ENCODE data around the gene SMPDL3A.
A peak's percentile ranks its signal among the peaks of the same experiment; 100 is the strongest.

Gene SMPDL3A

GRCh38 chr6:122838060-122838780, 49.2 kb downstream of the SMPDL3A start:
- TF ChIP-seq, protein P1, sequence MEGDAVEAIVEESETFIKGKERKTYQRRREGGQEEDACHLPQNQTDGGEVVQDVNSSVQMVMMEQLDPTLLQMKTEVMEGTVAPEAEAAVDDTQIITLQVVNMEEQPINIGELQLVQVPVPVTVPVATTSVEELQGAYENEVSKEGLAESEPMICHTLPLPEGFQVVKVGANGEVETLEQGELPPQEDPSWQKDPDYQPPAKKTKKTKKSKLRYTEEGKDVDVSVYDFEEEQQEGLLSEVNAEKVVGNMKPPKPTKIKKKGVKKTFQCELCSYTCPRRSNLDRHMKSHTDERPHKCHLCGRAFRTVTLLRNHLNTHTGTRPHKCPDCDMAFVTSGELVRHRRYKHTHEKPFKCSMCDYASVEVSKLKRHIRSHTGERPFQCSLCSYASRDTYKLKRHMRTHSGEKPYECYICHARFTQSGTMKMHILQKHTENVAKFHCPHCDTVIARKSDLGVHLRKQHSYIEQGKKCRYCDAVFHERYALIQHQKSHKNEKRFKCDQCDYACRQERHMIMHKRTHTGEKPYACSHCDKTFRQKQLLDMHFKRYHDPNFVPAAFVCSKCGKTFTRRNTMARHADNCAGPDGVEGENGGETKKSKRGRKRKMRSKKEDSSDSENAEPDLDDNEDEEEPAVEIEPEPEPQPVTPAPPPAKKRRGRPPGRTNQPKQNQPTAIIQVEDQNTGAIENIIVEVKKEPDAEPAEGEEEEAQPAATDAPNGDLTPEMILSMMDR (IDR thresholded peaks at IDR 0.05; ENCODE audit: low read depth, low read length): peak; percentile 46; the same call in 1 of the 2 replicates

DNA sequence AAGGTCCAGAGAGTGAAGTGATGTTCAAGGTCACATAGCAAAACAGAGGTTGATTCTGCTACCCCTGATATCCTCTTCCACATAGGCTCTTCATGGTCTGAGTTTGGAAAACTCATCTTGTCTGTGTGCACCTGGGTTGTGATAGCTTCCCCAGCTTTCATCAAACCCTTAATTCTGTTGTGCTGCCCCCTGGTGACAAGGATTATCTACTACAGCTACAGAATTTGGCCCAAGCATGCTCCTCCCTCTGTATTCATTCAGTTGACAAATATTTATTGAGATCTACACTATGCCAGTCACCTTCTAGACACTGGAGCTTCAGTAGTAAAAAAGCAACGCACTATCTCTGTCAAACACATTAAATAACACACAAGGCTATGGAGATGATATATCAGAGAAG, 50.4 kb downstream of the SMPDL3A start:
- TF ChIP-seq, protein P1 (IDR thresholded peaks at IDR 0.05; ENCODE audit: low read depth, low read length): peak; percentile 45; the same call in 1 of the 2 replicates
- no peak overlapping the region for H3K4me3 ChIP-seq (ENCODE audit: low read depth, low read length)

More at GRCh38 chr6:122838060-122838780, 49.2 kb downstream of the SMPDL3A start:
- no peak overlapping the region for H3K4me3 ChIP-seq (ENCODE audit: low read depth, low read length)

DNA sequence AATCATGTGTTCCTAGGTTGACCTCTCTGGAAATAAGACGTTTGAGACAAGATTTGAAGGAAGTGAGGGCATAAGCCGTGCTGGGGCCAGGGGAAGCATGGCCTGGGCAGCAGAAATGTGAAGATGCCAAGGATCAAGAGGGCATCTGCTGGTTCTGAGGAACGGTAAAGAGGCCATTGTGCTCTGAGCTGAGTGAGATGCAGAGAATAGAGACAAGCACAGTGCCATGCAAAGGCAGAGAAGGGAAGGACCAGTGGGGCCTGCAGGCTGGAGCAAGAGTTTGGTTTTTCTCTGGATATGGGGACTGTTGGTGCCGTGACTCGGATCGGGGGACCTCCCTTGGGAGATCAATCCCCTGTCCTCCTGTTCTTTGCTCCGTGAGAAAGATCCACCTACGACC, 50.8 kb downstream of the SMPDL3A start:
- no peak overlapping the region for H3K4me3 ChIP-seq (ENCODE audit: low read depth, low read length)
- TF ChIP-seq, protein P1 (IDR thresholded peaks at IDR 0.05; ENCODE audit: low read depth, low read length): no peak

DNA sequence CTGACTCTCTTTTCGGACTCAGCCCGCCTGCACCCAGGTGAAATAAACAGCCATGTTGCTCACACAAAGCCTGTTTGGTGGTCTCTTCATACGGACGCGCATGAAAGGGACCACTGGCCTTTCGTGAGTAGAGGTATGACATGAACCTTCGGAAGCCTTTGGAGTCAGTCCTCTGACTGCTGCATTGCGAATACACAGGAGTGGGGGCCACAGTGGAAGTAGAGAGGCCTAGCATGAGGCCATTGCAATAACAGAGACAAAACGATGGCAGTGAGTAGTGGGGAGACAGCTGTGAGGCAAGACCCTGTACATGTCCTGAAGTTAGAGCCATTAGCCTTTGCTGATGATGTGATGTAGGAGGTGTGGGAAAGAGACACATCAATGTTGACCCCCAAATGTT, 56.4 kb downstream of the SMPDL3A start:
- no peak overlapping the region for H3K4me3 ChIP-seq (ENCODE audit: low read depth, low read length)
- TF ChIP-seq, protein P1 (IDR thresholded peaks at IDR 0.05; ENCODE audit: low read depth, low read length): no peak

GRCh38 chr6:122845916-122846612, 57.0 kb downstream of the SMPDL3A start:
- TF ChIP-seq, protein P1 (IDR thresholded peaks at IDR 0.05; ENCODE audit: low read depth, low read length): no peak

GRCh38 chr6:122853259-122853995, 64.4 kb downstream of the SMPDL3A start:
- TF ChIP-seq, protein P1 (IDR thresholded peaks at IDR 0.05; ENCODE audit: low read depth, low read length): no peak
- no peak overlapping the region for H3K4me3 ChIP-seq (ENCODE audit: low read depth, low read length)

More at GRCh38 chr6:122845916-122846612, 57.0 kb downstream of the SMPDL3A start:
- H3K4me3 ChIP-seq (ENCODE audit: low read depth, low read length): peak overlapping the region; percentile 33

Data from WI38 (cell line).